ENCODE results near the gene TBXAS1.
A peak's percentile ranks its signal among the peaks of the same experiment; 100 is the strongest.

TBXAS1 gene

GRCh38 chr7:140060243-140060630, 231.2 kb downstream of the TBXAS1 start:
- H3K4me3 ChIP-seq (ENCODE audit: low read depth, low read length): no peak overlapping the region
- in situ Hi-C loops (cut with HindIII; ENCODE audit: low sequenced_read_pairs): no loop called here
- TF ChIP-seq CTCF (IDR thresholded peaks at IDR 0.05; ENCODE audit: low read depth, low read length, missing control alignments): no peak
- DNase-seq (ENCODE audit: low read depth): no peak

DNA sequence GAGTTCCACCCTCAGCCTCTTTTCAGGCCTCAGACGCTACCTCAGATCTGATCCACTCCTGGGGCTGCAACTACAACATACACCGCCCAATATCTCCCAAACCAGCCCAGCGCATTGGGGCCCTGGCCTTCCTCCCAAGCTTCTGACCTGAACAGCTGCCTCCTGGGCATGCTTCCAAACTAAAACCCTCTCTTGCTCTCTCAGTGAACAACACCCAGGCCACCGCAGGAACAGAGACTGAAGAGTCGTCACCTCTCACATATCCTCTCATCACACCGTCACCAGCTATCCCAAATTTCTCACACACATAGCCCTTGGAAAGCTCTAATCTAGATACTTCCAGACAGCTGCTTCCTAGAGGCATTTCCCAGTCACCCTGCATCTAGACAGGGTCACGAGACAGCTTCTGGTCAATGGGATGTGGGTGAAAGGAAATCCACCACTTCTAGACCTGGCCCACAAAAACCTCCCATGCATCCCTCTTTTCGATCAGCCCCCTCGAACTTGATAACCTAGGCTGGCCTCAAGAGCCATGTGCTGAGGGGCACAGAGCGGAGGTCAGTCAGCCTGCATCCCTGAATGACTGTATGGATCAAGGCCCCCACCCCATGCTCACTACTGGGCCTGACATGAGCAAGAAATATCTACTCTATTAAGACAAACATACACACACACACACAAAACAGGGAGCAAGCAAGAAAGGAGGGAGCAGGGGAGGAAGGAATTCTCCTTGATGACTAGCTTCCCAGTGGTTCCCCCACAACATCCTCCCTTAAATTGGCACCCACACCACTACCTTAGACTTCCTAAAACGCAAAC, 231.9 kb downstream of the TBXAS1 start:
- DNase-seq (ENCODE audit: low read depth): no peak
- in situ Hi-C loops (cut with HindIII; ENCODE audit: low sequenced_read_pairs): no loop called here
- TF ChIP-seq CTCF (IDR thresholded peaks at IDR 0.05; ENCODE audit: low read depth, low read length, missing control alignments): no peak
- H3K4me3 ChIP-seq (ENCODE audit: low read depth, low read length): peak overlapping the region; percentile 57

DNA sequence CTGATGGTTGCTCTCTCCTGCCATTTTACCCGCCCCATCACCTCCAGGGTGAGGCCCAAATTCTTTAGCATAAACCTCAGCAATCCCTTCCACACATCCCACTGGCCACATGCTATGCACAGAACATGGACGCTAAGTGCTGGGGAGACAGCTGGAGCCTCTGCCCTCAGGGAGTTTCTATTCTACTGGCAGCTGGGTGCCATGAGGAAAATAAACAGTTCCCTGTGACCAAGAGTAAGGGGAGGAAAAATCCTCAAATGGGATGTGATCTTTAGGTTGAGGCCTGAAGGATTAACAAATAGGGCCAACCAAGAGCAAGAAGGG, 232.5 kb downstream of the TBXAS1 start:
- H3K4me3 ChIP-seq (ENCODE audit: low read depth, low read length): peak overlapping the region; percentile 57
- in situ Hi-C loops (cut with HindIII; ENCODE audit: low sequenced_read_pairs): no loop called here
- no peak for DNase-seq (ENCODE audit: low read depth)
- no peak for TF ChIP-seq CTCF (IDR thresholded peaks at IDR 0.05; ENCODE audit: low read depth, low read length, missing control alignments)

GRCh38 chr7:140062118-140062527, 233.1 kb downstream of the TBXAS1 start:
- DNase-seq (ENCODE audit: low read depth): no peak
- in situ Hi-C loops (cut with HindIII; ENCODE audit: low sequenced_read_pairs): no loop called here

GRCh38 chr7:140062528-140063299, 233.7 kb downstream of the TBXAS1 start, which contains the start of gene PARP12:
Gene PARP12, minus strand, starts transcription at chr7:140062951. Its CDS starts 104 bp downstream, at chr7:140062847.
- no peak for TF ChIP-seq CTCF (IDR thresholded peaks at IDR 0.05; ENCODE audit: low read depth, low read length, missing control alignments)
- peak within 1 kb of the TSS; percentile 57 for H3K4me3 ChIP-seq (ENCODE audit: low read depth, low read length)
- in situ Hi-C loops (cut with HindIII; ENCODE audit: low sequenced_read_pairs): no loop called here
- peak; percentile 41 for DNase-seq (ENCODE audit: low read depth)

More at GRCh38 chr7:140062118-140062527, 233.1 kb downstream of the TBXAS1 start:
- TF ChIP-seq CTCF (IDR thresholded peaks at IDR 0.05; ENCODE audit: low read depth, low read length, missing control alignments): no peak
- peak overlapping the region; percentile 57 for H3K4me3 ChIP-seq (ENCODE audit: low read depth, low read length)

DNA sequence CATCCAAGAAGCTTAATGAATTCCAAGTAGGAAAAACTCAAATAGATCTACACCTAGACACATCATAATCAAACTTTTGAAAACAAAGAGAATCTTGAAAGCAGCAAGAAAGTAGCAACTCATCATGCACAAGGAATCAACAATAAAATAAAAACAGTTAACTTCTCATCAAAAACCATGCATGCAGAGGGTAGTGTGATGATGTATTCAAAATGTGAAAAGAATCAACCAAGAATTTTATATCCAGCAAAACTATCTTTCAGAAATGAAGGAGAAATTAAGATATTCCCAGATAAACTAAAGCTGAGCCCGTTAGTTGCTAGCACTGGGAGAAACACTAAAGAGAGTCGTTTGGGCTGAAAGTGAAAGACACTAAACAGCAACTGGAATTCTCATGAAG, 238.0 kb downstream of the TBXAS1 start:
- in situ Hi-C loops (cut with HindIII; ENCODE audit: low sequenced_read_pairs): no loop called here
- H3K4me3 ChIP-seq (ENCODE audit: low read depth, low read length): no peak overlapping the region
- no peak for DNase-seq (ENCODE audit: low read depth)
- no peak for TF ChIP-seq CTCF (IDR thresholded peaks at IDR 0.05; ENCODE audit: low read depth, low read length, missing control alignments)
